GM19324 (cell line): ENCODE measurements around the gene NHLRC4.

ENCODE experiments used
- ATAC-seq: cut with Tn5 transposase; IDR thresholded peaks from one replicate; pipeline ENCODE4 v1.9.1; 2021; ENCODE audit warnings: mild to moderate bottlenecking, moderate library complexity; ENCODE audit not compliant: unreplicated experiment, low FRiP score

The NHLRC4 gene

GRCh38 chr16:564690-565418, 2.0 kb upstream of the NHLRC4 start:
- no peak for ATAC-seq

DNA sequence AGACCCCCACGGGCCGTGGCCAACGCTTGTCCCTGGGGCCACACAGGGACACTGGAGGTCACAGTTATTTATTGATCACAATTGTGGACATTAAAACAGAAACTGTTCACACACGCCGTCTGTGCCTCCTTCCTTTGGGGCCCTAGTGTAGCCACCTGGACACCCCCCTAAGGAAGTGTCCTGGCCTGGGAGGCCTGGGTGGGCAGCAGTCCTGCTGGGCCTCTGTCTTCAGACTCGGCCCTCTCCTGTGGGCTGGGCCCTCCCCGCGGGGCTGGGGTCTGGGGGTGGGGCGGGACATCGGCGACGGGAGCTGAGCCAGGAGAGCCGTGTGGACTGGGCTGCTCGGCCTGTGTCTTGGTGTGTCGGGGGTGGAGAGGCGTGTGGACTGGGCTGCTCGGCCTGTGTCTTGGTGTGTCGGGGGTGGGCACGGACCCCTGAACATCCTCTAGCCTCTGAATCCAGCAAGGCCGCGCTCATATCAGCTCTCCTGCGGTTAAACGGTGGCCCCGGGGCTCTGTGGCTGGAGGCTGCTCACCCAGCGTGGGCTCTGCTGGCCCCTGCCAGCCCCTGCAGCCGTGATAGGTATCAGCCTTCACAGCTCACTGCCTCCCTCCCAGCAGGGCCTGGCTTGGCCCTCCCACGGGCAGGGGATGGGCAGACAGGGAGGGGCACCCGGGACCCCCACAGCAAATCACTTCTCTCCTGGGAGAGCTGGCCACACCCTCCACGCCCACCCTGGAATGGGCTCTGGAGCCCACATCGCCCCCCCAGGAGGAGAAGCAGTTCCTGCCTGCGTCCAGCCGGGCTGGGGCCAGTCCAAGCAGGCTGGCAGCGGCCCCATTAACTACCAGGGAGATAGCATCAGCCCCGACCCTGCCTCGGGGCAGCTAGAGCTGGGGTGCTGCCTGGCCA, 1.1 kb upstream of the NHLRC4 start:
- no peak for ATAC-seq

- no peak for ATAC-seq
These were observed 810 bp downstream of the NHLRC4 start for GRCh38 chr16:567373-568256.

DNA sequence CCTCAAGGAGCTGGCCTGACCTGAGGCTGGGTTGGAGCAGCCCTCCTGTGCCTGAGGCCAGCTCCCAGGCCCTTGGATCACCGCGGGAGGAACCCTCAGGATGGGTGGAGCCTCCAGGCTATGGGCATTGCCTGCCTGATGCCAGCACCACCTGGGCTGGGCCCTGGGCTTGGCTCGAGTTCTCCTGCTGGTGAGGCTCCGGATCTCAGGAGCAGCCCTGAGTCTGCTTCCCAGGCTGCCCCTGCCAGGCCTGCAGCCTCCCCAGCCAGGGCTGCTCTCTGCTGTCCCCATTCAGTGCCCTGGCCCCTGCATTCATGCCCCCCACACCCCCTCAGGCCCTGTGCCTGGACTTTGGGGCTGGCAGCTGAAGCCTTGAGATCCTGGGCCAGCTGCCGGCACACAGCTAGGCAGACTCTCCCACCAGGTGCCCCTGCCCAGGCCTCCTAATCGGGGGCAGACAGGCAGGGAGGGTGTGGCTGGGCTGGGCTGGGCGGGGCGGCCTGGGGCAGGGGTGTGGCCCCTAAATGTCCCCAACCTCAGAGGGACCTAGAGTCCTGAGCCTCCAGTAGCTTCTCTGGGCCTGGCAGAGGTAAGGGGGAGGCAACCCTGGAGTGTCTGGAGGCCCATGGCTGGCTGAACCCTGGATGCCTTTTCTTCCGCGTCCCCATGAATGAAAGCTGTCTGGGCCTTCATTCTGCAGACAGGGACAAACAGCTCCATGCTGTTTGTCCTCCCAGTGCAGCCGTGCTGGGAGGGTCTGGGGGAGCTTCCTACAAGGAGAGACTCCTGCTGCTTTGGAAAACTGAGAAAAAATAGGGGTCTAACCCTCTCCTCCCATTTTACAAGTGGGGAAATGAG, 1.8 kb downstream of the NHLRC4 start:
- ATAC-seq, result no peak

- peak; percentile 40 for ATAC-seq
These were observed 2.8 kb downstream of the NHLRC4 start, which contains the start of gene PIGQ for GRCh38 chr16:569445-570254. Gene PIGQ, plus strand, starts transcription at chr16:569968. Its CDS starts 4,107 bp downstream, at chr16:574075.

DNA sequence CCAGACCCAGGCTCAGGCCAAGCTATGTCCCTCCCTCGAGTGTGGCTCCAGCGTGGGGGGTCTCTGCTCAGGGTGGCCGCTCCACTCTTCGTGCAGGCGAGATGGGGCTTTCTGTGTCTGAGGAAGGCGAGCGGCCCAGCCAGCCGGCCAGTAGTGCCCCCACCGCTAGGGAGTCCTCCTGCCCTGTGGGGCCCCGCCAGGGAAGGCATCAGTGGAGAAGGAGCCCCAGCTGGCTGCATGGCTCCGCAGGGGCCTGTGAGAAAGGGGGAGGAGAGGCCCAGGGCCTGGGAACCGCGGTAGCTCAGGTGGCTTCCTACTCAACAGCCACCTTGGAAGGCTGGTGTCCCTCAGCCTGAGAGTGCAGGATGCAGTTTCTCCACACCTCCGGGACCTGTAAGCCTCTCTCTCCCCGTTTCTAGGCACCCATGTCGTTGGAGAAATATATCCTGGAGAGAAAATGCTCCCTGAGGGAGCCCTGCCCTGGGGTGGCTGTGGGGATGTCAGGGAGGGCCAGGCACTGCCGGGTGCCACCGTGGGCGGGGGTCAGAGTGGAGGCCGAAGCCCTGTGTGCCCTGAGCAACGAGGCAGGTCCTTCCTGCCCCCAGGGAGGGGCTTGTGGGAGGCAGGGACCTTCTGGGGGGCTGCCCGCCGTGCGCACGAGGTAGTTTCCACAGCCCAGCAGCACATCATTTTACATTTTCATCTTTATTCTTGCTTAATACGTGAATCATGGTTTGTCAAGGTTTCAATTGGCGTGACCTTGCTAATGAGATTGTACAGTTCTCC, 6.3 kb downstream of the NHLRC4 start:
- ATAC-seq, result no peak

GRCh38 chr16:574021-574760, 7.4 kb downstream of the NHLRC4 start:
- ATAC-seq, result no peak

GRCh38 chr16:575354-576196, 8.8 kb downstream of the NHLRC4 start:
- ATAC-seq, result no peak

GRCh38 chr16:576197-576822, 9.5 kb downstream of the NHLRC4 start:
- no peak for ATAC-seq

GRCh38 chr16:576823-577201, 10.0 kb downstream of the NHLRC4 start:
- ATAC-seq, result no peak

DNA sequence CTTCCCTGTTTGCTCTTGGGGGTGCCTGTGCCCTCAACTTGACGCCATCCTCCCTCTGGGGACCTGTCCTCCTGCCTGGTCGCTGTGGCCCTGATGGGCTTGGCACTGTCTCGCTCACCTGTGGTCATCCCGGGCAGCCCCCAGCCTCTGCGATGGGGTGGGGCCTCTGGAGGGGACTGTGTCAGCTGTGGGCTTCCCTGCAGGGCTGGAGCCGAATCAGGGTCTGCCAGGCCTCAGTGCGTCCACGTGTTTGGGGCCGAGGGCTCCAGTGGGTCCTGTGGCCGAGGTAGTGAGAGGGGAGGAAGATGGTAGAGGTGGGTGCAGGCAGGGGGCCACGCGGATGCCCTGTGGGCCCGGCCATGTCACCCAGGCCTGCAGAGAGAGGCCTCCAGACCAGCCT, 11.0 kb downstream of the NHLRC4 start:
- no peak for ATAC-seq

DNA sequence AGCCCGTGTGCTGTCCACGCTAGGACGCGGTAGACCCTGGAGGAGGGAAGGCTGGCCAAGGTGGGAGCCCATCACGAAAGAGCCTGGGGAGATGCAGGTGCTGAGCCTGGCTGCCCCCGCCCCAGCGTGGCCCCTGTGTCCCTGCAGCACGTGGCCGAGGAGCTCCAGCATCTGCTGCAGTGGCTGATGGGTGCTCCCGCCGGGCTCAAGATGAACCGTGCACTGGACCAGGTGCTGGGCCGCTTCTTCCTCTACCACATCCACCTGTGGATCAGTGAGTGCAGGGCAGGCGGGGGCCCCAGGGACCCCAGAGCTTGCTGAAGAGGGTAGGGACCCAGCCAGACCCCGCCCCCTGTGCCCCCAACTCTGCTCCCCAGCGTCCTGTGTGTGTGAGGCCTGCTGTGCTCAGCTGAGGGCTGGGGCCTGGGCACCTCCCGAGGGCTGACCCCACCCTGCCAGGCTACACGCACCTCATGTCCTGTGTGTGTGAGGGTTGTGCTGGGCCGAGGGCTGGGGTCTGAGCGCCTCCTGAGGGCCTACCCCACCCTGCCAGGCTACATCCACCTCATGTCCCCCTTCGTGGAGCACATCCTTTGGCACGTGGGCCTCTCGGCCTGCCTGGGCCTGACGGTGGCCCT, 11.5 kb downstream of the NHLRC4 start:
- no peak for ATAC-seq

- no peak for ATAC-seq
These were observed 12.1 kb downstream of the NHLRC4 start for GRCh38 chr16:578870-579405.

GRCh38 chr16:580141-580945, 13.5 kb downstream of the NHLRC4 start:
- no peak for ATAC-seq
